Tibial nerve (tissue), 3 donors: ENCODE results near the gene FAM131C.
"Not testable (repeated sequence)": the region's sequence is repeated elsewhere in the genome, so short reads cannot be mapped to it uniquely, and the experiment has no call there.

Experiments
- CTCF ChIP-seq, 5 experiments: fragments of 200-600 bp in 3 of 5; fragments of 450-650 bp in 2 of 5; sonication (generic) in 3 of 5; IDR thresholded peaks; one replicate each; pipeline ENCODE4 v1.5.1; 2016 to 2019; ENCODE audit warnings: antibody characterized with exemption in 5 of 5, mild to moderate bottlenecking in 3 of 5, moderate library complexity in 2 of 5
- POLR2A ChIP-seq, 2 donors: fragments of 450-650 bp; IDR thresholded peaks; one replicate each; pipeline ENCODE4 v1.6.1; 2017; ENCODE audit warnings: antibody characterized with exemption in 2 of 2, mild to moderate bottlenecking in 2 of 2, moderate library complexity in 2 of 2

- not testable (repeated sequence) for TF ChIP-seq CTCF, POLR2A (IDR thresholded peaks at IDR 0.05)
Measured at GRCh38 chr1:16042654-16043053, 30.8 kb downstream of the FAM131C start.
